ENCODE measurements around the gene RADIL. TPM values are rescaled to one million over a fixed set of nuclear protein-coding genes. Genes with fewer than 3 reads are reported as not detected.

The RADIL gene
- total RNA-seq, 1 experiment from 2014 or later, result 1.3 TPM

GRCh38 chr7:4832711-4833110, 50.8 kb downstream of the RADIL start:
- no peak for DNase-seq (ENCODE audit: low spot score)

DNA sequence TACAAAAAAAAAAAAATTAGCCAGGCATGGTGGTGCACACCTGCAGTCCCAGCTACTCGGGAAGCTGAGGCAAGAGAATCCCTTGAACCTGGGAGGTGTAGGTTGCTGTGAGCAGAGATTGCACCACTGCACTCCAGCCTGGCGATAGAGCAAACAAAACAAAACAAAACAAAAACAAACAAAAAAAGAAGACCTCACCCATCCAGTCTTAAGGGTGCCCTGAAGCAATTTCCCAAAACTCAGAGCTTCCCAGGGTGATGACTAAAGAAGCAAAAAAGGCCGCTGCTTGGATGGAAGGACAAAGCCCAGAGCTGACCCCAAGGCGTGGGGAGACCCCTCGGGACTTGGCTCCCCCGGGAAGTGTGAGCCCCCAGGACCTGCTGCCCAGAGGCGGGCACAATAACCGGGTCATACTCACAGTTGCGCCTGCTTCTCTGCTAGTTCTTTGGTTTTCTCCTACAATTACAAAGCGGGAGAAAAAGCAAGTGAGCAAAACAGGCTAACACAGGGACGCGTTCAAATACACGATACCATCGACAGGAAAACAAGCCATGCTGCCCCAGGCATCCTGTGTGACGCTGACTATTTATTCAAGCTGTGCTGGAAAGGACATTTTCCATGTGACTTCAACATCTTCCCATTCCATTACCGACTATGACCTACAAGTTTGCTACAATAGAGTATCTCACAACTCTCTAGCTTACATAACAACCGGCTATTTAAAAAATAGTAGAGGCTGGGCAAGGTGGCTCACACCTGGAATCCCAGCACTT, 51.6 kb downstream of the RADIL start:
- no peak for DNase-seq (ENCODE audit: low spot score)

DNA sequence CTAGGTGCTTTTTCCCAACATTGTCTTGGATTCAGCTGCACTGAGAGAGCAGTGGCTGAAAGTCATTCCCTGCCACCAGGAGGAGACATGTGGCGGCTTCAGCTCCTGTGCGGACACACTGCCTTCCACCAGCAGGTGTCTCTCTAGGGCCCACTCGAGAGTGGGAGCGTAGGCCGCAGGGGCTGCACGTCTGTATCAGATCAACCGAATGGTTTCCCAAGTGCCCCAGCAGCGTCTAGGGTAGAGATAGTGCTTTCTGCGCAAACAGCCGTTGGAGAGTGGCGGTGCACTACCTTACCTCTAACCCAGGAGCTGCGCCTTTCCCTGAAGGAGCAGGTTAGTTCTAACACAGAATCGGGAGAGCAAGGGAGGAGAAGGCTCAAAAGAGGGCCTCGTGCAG, 53.3 kb downstream of the RADIL start:
- DNase-seq (ENCODE audit: low spot score), result peak; percentile 87

DNA sequence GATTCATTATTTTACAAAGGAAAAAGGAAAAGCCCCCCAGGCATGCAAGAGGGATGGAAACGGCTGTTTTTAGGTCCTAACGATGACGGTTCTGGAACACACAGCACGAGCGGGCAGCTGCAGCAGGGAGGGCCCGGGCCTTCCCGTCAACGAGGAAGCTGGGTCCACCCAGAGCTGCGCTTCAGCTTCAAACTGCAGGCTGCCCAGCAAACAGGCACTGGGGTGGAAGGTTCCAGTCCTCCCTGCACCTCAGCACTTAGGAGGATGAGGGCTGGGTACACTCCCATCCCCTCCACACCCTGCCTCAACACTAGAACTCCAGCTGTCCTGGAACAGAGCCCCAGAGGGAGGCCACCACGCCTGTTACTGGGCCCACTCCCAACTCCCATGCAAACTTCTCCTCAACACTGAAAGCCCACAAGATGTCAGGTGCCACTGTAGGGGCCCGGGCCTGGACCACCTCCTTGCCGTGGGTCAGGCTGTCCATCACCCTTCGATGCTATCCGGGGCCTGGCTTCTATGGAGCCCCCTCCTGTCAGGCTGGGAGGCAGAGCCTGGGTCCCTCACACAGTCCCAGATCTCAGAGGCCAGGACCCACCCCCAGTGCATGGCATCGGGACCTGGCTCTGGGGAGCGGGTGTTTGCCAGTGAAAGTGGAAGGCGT, 54.7 kb downstream of the RADIL start:
- no peak for DNase-seq (ENCODE audit: low spot score)

- DNase-seq (ENCODE audit: low spot score), result no peak
Measured at GRCh38 chr7:4825081-4825480, 58.4 kb downstream of the RADIL start.

DNA sequence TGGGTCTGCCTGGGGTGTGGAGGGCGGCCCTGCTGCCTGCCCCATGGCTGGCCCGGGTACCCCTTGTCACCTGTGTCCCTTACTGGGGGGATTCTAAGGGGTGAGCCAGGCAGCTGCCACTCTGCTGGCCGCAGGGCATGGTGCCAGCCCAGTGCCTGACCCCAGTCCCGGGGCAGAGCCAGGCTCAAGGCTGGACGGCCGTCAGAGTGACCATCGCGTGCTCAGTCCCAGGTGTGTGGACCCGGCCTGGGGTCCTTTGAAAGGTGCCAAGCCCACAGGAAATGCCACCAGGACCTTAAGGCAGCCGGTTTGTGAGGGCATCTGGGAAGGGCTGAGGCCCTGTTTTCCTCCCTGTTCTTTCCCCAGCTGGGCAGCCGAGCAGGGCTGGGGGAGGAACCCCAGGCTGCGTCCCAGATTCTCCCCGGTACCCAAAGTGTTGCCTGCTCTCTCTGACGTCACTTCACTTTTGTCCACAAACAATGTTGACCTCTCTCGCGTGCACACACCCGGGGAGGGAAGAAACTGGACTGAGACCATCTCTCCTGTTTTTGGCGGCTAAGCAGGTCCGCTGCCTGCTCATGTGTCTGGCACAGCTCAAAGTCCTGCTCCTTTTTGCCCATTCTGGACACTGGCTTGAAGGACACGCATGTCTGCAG, 59.3 kb downstream of the RADIL start:
- no peak for DNase-seq (ENCODE audit: low spot score)

- no peak for DNase-seq (ENCODE audit: low spot score)
Measured at GRCh38 chr7:4823441-4824119, 59.9 kb downstream of the RADIL start.

GRCh38 chr7:4822677-4823076, 60.8 kb downstream of the RADIL start:
- no peak for DNase-seq (ENCODE audit: low spot score)

DNA sequence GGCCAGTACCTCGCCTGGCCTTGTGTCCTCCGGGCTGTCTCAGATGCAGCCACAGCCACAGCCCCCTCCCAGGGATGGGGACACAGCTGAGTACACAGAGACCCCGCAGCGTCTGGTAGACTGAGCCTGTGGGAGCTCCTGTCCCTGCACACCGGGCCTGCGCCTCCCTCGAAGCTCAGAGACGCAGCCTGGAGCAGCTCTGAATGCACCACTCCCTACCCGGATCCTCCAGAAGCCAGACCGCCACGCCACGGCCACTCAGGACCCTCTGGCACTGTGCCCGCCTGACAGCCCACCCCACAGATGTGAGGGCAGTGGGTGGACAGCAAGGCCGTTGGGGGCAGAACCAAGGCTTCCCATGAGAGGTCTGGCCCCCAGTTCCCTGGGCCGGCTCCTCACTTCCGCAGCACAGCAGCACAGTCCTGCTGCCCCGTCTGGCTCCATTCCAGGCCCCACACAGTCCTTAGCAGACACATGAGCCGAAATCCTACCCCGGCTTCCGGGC, 62.5 kb downstream of the RADIL start:
- DNase-seq (ENCODE audit: low spot score), result no peak

GRCh38 chr7:4820405-4820966, 63.0 kb downstream of the RADIL start:
- no peak for DNase-seq (ENCODE audit: low spot score)

DNA sequence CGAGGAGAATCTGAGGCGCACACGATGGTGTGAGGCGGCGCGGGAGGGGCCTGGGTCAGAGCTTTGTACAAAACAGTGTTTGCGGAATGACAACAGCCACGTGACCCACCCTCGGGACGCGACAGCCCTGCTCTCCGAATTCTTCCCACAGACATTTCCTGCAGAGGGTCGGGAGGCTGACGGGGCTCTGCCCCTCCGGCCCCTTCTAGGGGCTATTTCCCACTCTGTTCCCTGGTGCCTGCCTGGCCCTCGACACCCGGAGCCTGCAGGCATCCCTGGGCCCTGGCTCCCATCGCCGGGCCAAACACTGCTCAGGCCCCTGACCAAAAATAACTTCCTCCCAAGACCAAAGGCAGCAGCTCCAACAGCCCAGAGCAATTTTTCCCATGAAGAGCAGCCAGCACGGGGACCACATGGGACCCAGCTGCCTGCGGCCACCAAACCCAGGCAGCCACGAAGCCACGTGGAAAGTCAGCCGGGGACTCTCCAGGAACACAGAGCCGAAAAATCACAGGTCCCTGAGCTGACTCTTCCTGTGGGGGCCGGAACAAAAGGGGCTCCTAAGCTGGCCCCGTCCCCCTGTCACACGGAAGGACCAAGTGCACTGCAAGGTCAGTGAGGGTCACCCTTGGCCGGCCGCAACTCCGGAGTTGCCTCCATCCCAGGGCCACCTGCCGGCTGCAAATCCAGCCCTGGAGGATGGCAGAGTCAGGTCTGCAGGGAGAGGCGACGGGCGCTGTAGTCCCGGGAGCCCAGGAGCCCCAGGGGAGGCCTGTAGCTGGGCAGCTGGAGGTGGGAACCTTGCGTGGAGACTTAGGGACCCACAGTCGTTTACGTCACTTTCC, 63.7 kb downstream of the RADIL start:
- no peak for DNase-seq (ENCODE audit: low spot score)

DNA sequence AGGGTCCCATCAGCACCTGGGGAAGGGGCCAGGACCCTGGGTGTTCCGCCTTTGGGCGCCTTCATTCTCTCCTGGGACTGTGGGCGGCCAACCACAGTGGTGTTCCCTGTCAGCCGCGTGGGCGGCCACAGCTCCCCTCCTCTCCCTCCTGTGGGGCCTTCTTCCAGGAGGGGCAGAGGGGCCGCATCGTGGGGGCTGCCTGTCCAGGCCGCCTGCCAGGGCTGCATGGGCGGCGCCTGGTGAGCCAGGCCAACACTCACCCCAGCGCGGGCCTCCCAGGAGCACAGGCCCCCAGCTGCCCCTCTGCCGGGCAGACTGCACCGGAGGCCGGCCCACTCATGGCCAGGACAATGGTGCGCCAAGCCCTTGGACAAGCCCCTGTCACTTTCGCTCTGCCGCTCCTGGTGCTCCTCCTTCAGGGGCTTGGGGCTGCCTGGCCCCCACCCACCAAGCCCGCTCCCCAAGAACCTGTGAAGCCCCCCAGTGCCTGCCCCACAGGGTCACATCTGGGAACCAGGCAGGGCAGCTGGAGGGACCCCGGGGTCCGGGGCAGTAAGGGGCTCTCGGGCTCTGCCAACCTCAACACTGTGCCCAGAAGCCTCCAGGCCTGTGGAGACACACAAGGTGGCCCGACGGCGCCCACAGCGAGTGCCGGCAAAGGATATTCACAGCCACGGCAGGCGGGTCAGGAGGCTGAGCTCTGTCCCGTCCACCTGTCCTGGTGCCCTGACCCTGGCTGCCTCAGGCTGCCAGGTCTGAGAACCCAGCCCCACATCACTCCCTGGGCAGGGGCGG, 65.3 kb downstream of the RADIL start:
- DNase-seq (ENCODE audit: low spot score), result no peak

DNA sequence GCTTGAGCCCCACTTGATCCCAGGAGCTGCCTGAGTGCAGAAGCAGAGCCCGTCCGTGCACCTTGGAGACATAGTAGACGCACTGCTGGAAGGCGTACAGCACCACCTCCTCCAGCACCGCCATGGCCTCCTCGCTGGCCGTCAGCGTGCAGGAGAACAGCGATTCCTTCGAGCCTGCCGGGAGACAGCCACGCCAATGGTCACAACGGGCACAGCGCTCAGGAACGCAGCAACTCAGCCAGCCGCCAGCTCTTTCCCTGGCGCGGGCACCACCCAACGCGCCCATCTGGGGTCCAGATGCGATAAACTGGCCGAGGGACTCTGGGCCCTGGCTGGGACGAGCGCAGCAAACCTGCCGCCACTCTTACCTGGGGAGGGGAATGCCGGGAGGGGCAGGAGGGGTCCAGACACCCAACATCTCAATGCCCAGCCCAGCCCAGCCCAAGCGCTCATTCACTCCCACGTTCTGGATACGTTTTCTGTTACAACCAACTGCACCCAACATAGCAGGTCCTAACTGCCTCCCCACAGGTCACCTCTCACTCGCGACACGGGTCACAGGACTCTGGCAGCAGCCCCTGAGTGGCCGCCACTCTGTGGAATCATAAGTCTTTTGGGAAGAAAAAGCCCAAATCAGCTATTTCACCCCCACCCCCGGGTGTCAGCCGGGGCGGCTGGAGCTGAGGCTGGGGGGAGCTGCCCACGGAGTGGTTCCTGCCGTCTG, 66.2 kb downstream of the RADIL start:
- no peak for DNase-seq (ENCODE audit: low spot score)

DNA sequence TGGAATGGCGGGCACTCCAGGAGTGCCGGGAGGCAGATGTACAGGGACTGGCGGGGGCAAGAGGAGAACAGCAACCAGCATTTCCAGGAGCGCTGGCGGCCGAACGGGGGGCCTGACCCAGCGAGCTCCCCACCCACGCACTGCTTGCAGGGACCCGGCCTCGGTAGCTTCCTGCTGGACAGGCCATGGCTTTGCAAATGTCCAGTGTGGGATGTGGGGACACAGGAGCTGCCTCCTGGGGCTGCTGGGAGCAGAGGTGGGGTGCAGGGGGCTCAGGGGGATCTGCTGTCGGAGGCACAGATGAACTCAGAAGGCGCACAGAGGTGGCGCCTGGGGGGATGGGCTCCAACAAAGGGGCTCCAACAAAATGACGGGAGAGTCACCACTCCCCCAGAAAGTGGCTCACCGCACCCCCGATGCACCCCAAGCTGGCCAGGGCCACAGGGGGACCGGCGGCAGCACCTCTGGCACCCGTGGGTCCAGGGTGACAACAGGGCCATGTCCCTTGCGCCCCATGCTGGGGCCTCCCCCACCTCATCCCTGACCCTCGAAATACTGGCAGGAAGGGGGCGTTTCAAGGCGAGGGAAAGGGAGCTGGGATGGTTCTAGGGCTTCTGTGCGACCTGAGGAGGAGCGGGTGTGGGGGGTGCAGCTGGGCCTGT, 67.0 kb downstream of the RADIL start:
- no peak for DNase-seq (ENCODE audit: low spot score)

DNA sequence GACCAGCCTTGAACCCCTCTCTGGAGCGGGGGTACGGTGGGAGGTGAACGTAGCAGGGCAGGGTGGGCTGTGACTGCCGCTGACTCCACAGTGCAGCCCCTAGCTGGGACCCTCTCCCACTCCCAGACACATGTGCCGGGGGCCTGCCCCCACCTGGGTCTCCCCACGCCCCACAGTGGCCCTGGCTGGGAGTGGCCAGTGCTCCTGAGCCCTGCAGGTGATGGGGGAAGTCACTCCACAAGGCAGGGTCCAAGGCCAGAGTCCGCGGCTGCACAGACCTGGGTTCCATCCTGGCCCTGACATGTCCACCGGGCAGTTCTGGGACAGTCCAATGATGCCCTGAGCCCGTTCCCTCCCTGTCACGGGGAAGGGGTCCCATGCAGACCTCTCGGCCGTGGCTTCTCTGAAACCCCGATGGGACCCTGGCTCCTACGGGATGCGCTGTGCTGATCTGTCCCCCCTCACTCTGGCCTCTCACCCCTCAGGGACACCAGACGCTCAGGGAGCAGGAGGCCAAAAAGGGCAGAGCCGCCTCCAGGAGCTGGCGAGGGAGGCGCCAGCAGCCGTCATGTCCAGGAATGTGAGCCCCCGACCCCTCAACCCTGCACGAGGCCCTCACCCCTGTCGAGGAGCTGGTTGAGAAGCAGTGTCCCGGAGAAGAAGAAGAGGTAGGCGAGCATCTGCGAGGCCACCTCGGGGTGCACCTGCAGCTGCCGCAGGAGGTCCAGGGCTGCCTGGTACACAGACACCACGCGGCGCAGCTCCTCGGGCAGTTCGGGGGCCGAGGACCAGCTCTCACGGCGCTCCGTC, 67.7 kb downstream of the RADIL start:
- no peak for DNase-seq (ENCODE audit: low spot score)

DNA sequence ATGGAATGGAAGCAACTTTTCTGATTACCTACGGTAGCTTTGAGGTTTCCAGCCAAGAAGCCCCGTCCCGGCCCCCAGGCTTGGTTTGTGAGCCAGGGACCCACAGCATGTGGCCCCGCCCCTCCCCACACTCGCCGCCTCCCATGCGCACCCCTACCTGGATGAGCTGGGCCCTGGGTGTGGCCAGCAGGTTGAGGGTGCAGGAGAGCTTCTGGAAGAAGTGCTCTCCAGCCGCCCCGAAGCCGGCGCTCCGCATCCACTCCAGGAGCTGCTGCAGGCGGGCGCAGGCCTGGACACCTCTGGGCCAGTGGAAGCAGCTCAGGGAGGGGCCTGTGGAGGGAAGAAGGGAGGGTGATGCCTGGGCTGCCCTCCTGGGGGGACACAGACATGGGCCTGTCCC, 68.4 kb downstream of the RADIL start:
- no peak for DNase-seq (ENCODE audit: low spot score)

GRCh38 chr7:4814433-4814832, 69.1 kb downstream of the RADIL start:
- no peak for DNase-seq (ENCODE audit: low spot score)

DNA sequence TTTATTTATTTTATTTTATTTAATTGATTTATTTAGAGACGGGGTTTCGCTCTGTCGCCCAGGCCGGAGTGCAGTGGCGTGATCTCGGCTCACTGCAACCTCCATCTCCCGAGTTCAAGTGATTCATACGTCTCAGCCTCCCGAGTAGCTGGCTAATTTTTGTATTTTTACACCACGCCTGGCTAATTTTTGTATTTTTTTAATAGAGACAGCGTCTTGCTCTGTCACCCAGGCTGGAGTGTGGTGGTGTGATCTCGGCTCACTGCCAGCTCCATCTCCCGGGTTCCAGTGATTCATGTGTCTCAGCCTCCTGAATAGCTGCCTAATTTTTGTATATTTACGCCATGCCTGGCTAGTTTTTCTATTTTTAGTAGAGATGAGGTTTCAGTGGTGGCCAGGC, 73.8 kb downstream of the RADIL start:
- DNase-seq (ENCODE audit: low spot score), result no peak
